ENCODE data around the gene ANKRD1.

Gene ANKRD1

DNA sequence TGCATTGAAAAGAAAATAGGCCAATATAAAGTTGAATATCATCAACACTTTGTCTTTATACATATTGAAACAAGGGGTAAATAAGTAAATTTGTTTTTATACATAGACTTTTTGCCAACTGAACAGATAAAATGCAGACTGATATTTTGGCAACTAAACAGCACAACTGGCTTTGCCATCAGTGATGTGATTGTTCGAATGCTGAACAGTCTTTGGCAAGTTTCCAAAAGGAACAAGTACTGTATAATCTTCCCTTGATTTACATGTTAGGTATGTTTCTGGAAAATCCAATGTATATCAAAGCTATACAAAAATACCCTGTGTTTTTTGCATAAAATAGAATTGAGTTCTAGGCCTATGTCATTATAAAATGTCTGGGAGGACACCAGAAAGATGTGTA lies 18.2 kb upstream of the ANKRD1 start:
- Histone ChIP-seq H2AFZ (ENCODE audit: low read depth, low read length) (no peak overlapping the region), H3K4me3 (ENCODE audit: low read length) (no peak overlapping the region), H3K9me3 (ENCODE audit: insufficient read depth, low read length) (no peaks in the 10 kb centered on the region), H3K27me3 (ENCODE audit: low read depth, low read length) (no peaks in the 10 kb centered on the region), H3K36me3 (replicated peaks; ENCODE audit: low read depth, low read length) (no peaks in the 10 kb centered on the region), H3K4me1 (ENCODE audit: low read length) (peaks cover 10% of the 10 kb centered on the region), H3K9ac (ENCODE audit: low read length) (no peak overlapping the region), H3K27ac (ENCODE audit: low read length) (no peak overlapping the region), H4K20me1 (ENCODE audit: insufficient read depth, low read length) (no peaks in the 10 kb centered on the region), H3K79me2 (ENCODE audit: low read length) (no peaks in the 10 kb centered on the region), H3K4me2 (ENCODE audit: low read length) (no peak overlapping the region)
- TF ChIP-seq EZH2phosphoT487 (IDR thresholded peaks at IDR 0.05; ENCODE audit: low read depth): no peak
- no peak for TF ChIP-seq CTCF (IDR thresholded peaks at IDR 0.05; ENCODE audit: low read depth, low read length)

DNA sequence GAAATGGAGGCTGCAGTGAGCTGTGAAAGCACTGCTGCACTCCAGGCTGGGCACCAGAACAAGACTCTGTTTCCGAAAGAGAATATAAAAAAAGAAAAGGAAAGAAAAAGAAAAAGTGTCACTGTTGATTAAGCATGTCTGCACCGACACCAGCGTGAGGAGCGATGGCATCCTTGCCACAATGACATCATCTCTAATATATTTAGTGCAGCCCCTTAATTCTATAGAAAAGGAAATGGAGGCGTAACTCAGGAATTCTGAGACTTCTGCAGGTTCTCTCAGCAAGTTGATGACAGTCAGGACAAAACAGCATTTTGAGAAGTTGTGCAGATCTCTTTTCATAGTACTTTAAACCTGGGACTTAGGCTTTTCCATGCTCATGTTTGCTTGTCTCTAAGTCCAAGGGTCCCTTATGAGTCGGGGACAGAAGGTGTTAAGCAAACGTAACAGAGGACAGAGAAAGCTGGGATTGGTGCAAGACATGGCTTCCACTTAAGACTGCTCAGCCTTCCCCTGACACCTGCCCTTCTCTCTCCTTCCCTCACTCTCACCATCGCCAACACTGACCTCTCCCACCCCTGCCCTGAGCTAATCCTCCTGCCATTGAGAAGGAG lies 16.9 kb upstream of the ANKRD1 start:
- no peak overlapping the region for H3K9ac ChIP-seq (ENCODE audit: low read length)
- H3K4me2 ChIP-seq (ENCODE audit: low read length): no peak overlapping the region
- no peaks in the 10 kb centered on the region for H3K9me3 ChIP-seq (ENCODE audit: insufficient read depth, low read length)
- no peak overlapping the region for H3K4me3 ChIP-seq (ENCODE audit: low read length)
- peaks cover 10% of the 10 kb centered on the region for H3K4me1 ChIP-seq (ENCODE audit: low read length)
- TF ChIP-seq EZH2phosphoT487 (IDR thresholded peaks at IDR 0.05; ENCODE audit: low read depth) (no peak), CTCF (IDR thresholded peaks at IDR 0.05; ENCODE audit: low read depth, low read length) (no peak)
- H3K27me3 ChIP-seq (ENCODE audit: low read depth, low read length): no peaks in the 10 kb centered on the region
- no peaks in the 10 kb centered on the region for H3K36me3 ChIP-seq (replicated peaks; ENCODE audit: low read depth, low read length)
- no peaks in the 10 kb centered on the region for H4K20me1 ChIP-seq (ENCODE audit: insufficient read depth, low read length)
- H3K27ac ChIP-seq (ENCODE audit: low read length): no peak overlapping the region
- H3K79me2 ChIP-seq (ENCODE audit: low read length): no peaks in the 10 kb centered on the region
- no peak overlapping the region for H2AFZ ChIP-seq (ENCODE audit: low read depth, low read length)

GRCh38 chr10:90936276-90936659 lies 15.4 kb upstream of the ANKRD1 start:
- no peak overlapping the region for H3K27ac ChIP-seq (ENCODE audit: low read length)
- TF ChIP-seq CTCF (IDR thresholded peaks at IDR 0.05; ENCODE audit: low read depth, low read length) (no peak), EZH2phosphoT487 (IDR thresholded peaks at IDR 0.05; ENCODE audit: low read depth) (no peak)
- H4K20me1 ChIP-seq (ENCODE audit: insufficient read depth, low read length): no peaks in the 10 kb centered on the region

DNA sequence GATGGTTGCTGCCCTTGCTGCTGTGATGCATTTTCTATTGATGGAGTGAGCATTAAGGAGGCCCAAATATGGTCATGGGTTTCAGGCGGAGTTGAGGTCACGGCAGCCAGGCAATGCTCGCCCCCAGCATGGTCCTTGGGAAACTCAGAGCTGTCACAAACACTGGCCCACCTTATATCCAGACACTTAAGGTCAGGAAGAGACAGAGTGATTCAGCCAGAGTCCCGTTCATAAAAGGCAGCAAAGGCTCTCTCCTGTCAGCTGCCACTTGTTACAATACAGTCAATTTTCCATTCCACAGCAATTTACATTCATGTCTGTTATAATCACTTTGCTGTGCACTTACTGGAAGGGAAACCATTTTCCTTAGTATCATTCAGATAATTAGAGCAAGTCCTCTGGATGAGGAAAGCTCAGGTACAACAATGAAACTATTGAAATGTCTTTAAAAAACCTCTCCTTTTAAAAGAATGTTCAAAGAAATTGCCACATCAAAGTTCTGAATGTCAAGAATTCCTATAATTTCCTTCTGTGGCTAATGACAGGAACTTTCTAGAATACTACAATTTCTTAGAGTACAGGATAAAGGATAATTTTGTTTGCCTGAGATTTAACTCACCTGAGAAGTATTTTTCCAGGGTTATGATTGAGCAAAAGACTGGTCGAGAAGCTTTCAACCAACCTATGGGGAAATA lies 14.8 kb upstream of the ANKRD1 start:
- Histone ChIP-seq H3K9ac (ENCODE audit: low read length) (no peak overlapping the region), H3K79me2 (ENCODE audit: low read length) (no peaks in the 10 kb centered on the region), H3K27me3 (ENCODE audit: low read depth, low read length) (no peaks in the 10 kb centered on the region), H3K36me3 (replicated peaks; ENCODE audit: low read depth, low read length) (no peaks in the 10 kb centered on the region), H3K27ac (ENCODE audit: low read length) (no peak overlapping the region), H3K4me3 (ENCODE audit: low read length) (no peak overlapping the region), H3K4me1 (ENCODE audit: low read length) (peaks cover 10% of the 10 kb centered on the region), H4K20me1 (ENCODE audit: insufficient read depth, low read length) (no peaks in the 10 kb centered on the region), H2AFZ (ENCODE audit: low read depth, low read length) (peak overlapping the region; percentile 23), H3K9me3 (ENCODE audit: insufficient read depth, low read length) (no peaks in the 10 kb centered on the region), H3K4me2 (ENCODE audit: low read length) (peak overlapping the region; percentile 31)
- TF ChIP-seq EZH2phosphoT487 (IDR thresholded peaks at IDR 0.05; ENCODE audit: low read depth): no peak
- no peak for TF ChIP-seq CTCF (IDR thresholded peaks at IDR 0.05; ENCODE audit: low read depth, low read length)

More at GRCh38 chr10:90936276-90936659, 15.4 kb upstream of the ANKRD1 start:
- H3K4me3 ChIP-seq (ENCODE audit: low read length): no peak overlapping the region
- no peak overlapping the region for H3K9ac ChIP-seq (ENCODE audit: low read length)
- no peak overlapping the region for H3K4me2 ChIP-seq (ENCODE audit: low read length)
- H3K27me3 ChIP-seq (ENCODE audit: low read depth, low read length): no peaks in the 10 kb centered on the region
- no peak overlapping the region for H2AFZ ChIP-seq (ENCODE audit: low read depth, low read length)
- no peaks in the 10 kb centered on the region for H3K36me3 ChIP-seq (replicated peaks; ENCODE audit: low read depth, low read length)
- H3K79me2 ChIP-seq (ENCODE audit: low read length): no peaks in the 10 kb centered on the region
- H3K4me1 ChIP-seq (ENCODE audit: low read length): peaks cover 10% of the 10 kb centered on the region
- H3K9me3 ChIP-seq (ENCODE audit: insufficient read depth, low read length): no peaks in the 10 kb centered on the region

All from OCI-LY3 (cell line).